Gastroesophageal sphincter (tissue), 3 donors: Measurements from ENCODE around the gene NCL.

Source experiments
- CTCF ChIP-seq, 4 experiments: fragments of 200-600 bp in 2 of 4; fragments of 450-650 bp in 2 of 4; sonication (generic) in 1 of 4; IDR thresholded peaks; one replicate each; pipeline ENCODE4 v1.5.1; 2017 to 2019; ENCODE audit warnings: antibody characterized with exemption in 4 of 4, mild to moderate bottlenecking in 2 of 4, moderate library complexity in 2 of 4
- EP300 ChIP-seq: sonication (generic); formaldehyde crosslinking; IDR thresholded peaks from one replicate; pipeline ENCODE4 v1.6.1; 2017; ENCODE audit warnings: antibody characterized with exemption, mild to moderate bottlenecking
- POLR2A ChIP-seq, 2 donors: fragments of 450-650 bp; IDR thresholded peaks; one replicate each; pipeline ENCODE4 v1.6.1; 2017; ENCODE audit warnings: antibody characterized with exemption in 2 of 2, mild to moderate bottlenecking in 2 of 2, moderate library complexity in 1 of 2
- POLR2AphosphoS5 ChIP-seq: sonication (generic); formaldehyde crosslinking; IDR thresholded peaks from one replicate; pipeline ENCODE4 v1.6.1; 2017; ENCODE audit warnings: antibody characterized with exemption

- TF ChIP-seq CTCF (IDR thresholded peaks at IDR 0.05) = no peak
- TF ChIP-seq POLR2A (IDR thresholded peaks at IDR 0.05) = no peak
- no peak for TF ChIP-seq POLR2AphosphoS5
- TF ChIP-seq EP300 = no peak
These were observed 49.3 kb downstream of the NCL start for GRCh38 chr2:231415029-231415428.
